GM12801 (cell line): Measurements from ENCODE around the gene QTRT2.

Experiments
- TF ChIP-seq, protein P1 (sequence below): IDR thresholded peaks from one replicate; pipeline ENCODE4 v1.5.1; 2011; ENCODE audit warnings: control low read depth; ENCODE audit not compliant: insufficient read length; ENCODE audit errors: extremely low read depth

QTRT2 gene

DNA sequence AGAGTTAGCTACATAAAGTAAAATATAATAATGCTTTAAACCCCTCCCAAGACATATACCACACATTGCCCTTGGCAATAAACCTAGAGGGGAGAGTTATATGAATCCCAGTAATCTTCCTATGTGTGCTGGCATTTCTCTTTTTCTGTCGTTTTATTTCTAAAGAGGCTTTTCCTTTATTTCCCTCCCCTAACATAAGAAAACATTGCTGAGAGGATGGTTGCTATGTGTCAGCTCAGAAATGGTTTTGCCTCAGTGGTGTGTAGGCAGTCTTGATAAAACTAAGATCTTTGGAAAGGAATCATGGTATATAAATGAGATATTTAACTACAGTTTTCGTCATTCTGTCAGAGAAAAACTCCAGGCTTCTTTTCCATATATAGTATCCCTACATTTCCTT is 30.2 kb upstream of the QTRT2 start:
- TF ChIP-seq, protein P1, sequence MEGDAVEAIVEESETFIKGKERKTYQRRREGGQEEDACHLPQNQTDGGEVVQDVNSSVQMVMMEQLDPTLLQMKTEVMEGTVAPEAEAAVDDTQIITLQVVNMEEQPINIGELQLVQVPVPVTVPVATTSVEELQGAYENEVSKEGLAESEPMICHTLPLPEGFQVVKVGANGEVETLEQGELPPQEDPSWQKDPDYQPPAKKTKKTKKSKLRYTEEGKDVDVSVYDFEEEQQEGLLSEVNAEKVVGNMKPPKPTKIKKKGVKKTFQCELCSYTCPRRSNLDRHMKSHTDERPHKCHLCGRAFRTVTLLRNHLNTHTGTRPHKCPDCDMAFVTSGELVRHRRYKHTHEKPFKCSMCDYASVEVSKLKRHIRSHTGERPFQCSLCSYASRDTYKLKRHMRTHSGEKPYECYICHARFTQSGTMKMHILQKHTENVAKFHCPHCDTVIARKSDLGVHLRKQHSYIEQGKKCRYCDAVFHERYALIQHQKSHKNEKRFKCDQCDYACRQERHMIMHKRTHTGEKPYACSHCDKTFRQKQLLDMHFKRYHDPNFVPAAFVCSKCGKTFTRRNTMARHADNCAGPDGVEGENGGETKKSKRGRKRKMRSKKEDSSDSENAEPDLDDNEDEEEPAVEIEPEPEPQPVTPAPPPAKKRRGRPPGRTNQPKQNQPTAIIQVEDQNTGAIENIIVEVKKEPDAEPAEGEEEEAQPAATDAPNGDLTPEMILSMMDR = no peak

DNA sequence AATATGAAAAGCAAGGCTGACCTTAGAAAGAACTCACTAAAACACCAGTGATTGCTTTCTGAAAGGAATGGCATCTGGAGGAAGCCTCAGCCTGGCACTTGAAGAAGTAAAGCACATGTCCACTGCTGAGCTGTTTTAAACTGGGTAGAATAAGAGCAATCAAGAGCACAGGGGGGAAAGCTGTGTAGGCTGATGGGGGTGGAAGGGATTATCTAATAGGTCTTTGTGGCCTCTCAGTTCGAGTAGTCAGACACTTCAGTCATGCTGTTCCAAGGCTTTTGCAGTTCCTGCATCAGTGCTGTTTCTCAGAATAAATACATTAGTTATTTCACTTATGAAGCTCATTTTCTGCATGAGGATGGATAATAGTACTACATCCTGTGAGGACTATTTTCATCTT is 22.8 kb upstream of the QTRT2 start:
- TF ChIP-seq, protein P1 = no peak

DNA sequence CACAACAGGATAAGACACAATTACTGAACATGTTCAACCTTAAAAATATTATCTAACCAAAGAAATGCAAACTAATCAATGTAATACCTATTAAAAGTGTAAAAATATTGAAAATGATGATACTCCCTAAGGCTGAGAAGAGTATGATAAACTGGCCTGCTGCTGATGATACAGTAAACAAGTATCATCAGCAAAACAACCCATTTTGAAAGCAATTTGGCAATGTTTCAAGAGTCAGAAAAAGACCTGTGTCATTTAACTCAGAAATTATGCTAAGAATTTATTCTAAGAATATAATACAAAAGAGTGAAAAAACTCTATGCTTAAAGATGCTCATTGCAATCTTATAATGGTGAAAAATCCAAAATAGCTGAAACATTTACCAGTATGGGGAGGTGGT is 22.3 kb upstream of the QTRT2 start:
- TF ChIP-seq, protein P1 = no peak

DNA sequence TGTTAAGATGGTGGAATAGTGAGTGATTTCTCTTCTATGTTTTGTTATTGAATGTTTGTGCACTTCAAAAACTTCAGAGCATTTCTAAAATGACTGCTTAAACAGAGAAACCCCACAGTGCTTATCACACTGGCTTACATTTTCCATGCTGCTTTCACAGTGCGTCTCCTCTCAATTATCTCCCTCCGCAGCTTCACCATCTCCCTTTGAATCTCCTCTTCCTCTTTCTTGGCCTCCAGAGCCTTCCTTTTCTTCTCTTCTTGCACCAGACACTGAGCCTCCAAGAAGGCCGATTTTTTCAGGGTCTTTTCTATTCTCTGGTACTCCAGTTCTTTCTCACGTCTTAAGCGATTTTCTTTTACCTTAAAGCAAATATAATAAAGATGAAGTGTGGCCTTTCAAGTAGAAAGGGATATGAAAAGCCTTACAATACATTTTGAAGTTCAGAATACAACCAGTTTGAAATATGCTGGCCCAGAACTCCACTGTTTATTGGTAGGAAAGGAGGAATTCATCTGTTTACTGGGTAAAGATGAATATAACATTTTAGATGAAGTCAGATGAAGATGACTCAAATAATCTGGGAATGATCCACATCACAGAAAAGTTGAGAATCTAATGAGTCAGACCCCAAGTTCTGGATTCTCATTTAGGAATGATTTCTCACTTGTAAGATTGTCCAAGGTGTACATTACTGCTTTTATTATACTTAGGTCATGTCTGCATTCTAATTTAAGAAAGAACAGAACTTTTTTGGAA is 21.6 kb upstream of the QTRT2 start:
- TF ChIP-seq, protein P1 = no peak

DNA sequence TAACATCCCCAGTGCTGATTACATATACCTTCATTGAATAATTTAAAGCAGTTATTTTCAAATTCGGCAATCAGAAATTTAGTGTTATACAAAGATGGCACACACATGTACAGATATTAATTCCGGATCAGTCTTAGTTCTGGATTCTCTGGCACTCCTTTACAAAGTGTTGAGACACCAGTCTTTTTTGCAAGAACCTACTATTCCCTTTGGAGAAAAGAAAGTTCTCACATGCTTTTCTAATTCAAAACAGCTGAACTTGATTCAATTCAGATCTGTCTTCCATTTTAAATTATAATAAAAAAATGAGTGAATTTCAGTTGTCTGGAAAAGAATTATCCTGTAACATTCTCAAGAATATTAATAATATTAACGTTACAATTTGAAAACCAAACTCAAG is 20.6 kb upstream of the QTRT2 start:
- TF ChIP-seq, protein P1 = no peak

DNA sequence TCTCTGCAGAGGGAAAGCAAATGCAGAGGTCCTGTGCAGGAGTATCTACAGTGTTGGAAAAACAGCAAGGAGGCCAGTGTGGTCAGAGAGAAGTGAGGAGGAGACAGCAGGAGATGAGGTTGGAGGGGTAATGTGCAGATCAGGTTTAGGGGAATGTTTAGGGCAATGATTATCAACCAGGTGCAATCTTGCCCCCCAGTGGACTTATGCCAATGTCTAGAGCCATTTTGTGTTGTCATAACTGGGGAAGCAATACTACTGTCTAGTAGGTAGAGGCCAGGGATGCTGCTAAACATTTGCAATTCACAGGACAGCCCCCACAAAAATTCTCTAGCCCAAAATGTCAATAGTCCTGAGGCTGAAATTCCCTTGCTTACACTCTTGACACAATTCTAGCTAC is 13.3 kb upstream of the QTRT2 start:
- TF ChIP-seq, protein P1 = no peak

DNA sequence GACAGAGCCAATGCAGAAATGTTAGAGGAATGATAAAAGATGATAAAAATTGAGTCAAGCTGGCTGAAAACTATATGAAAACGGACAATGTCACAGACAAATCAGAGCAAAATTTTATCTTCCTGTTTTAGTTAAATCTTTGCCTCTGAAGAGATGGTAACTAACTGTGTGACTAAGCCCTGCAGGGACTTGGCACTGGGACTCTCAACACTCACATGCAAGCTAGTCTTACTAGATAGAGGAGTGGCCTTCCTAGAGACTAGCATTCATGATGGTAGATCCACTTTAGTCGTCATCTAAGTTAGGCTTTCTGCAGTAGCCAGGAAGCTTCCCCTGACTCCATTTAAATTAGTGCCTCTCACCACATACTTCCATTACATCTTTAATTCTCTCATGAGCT is 4.3 kb upstream of the QTRT2 start:
- TF ChIP-seq, protein P1 = no peak
